K562 (cell line): ENCODE measurements around the gene GANAB. TPM values are rescaled to one million over a fixed set of nuclear protein-coding genes. Genes with fewer than 3 reads are reported as not detected.

ENCODE experiments used
- CHD4 ChIP-seq: fragments of 200-600 bp; sonication (generic); IDR thresholded peaks from 3 replicates; pipeline ENCODE4 v1.6.1; 2012; ENCODE audit warnings: low read depth, mild to moderate bottlenecking, mixed read lengths, low read length, inconsistent platforms; ENCODE audit not compliant: insufficient read depth, insufficient replicate concordance, poor library complexity, severe bottlenecking
- DACH1 ChIP-seq: fragments of 450-650 bp; IDR thresholded peaks from 2 replicates; pipeline ENCODE4 v1.6.1; 2018; ENCODE audit not compliant: partially characterized antibody
- EP300 ChIP-seq: IDR thresholded peaks from 2 replicates; pipeline ENCODE4 v1.6.1; 2012; ENCODE audit warnings: low read length, improper control_type of control experiment
- EZH2 ChIP-seq: IDR thresholded peaks from 2 replicates; pipeline ENCODE4 v1.6.1; 2012; ENCODE audit warnings: low read depth, mild to moderate bottlenecking, inconsistent platforms, low read length, borderline replicate concordance
- GABPB1 ChIP-seq: sonication (generic); formaldehyde crosslinking; IDR thresholded peaks from 2 replicates; pipeline ENCODE4 v1.8.0; 2022; ENCODE audit warnings: mild to moderate bottlenecking, missing genetic modification reagents
- HMG20A ChIP-seq: fragments of 450-650 bp; formaldehyde crosslinking; conservative IDR thresholded peaks from 2 replicates; pipeline ENCODE4 v1.4.0; 2020; ENCODE audit warnings: mild to moderate bottlenecking, mixed read lengths
- KAT7 ChIP-seq: sonication (generic); formaldehyde crosslinking; IDR thresholded peaks from 2 replicates; pipeline ENCODE4 v1.8.0; 2022; ENCODE audit warnings: missing genetic modification reagents, mild to moderate bottlenecking, borderline replicate concordance
- RBM25 ChIP-seq: fragments of 200-400 bp; formaldehyde crosslinking; IDR thresholded peaks from 2 replicates; pipeline ENCODE4 v1.6.1; 2018; ENCODE audit warnings: low read length, low read depth, moderate library complexity; ENCODE audit not compliant: severe bottlenecking
- SAFB ChIP-seq: fragments of 200-400 bp; formaldehyde crosslinking; IDR thresholded peaks from 2 replicates; pipeline ENCODE4 v1.6.1; 2017; ENCODE audit warnings: low read depth, low read length, borderline replicate concordance
- SMAD4 ChIP-seq: fragments of 250-450 bp; sonication (Bioruptor Pico); conservative IDR thresholded peaks from 2 replicates; pipeline ENCODE4 v1.8.0; 2021; ENCODE audit warnings: inconsistent platforms, mild to moderate bottlenecking, moderate library complexity
- TEAD4 ChIP-seq, 2 experiments: sonication (generic) in 1 of 2; formaldehyde crosslinking in 1 of 2; IDR thresholded peaks; 2 replicates each; pipeline versions ENCODE4 v1.6.1 to v1.8.0; 2012 to 2022; ENCODE audit warnings: borderline replicate concordance in 1 of 2, inconsistent platforms in 1 of 2, low read length in 1 of 2, mild to moderate bottlenecking in 1 of 2, missing genetic modification reagents in 1 of 2
- ZNF224 ChIP-seq: sonication (generic); formaldehyde crosslinking; IDR thresholded peaks from 2 replicates; pipeline ENCODE4 v1.8.0; 2022; ENCODE audit warnings: mild to moderate bottlenecking, missing genetic modification reagents
- ZNF408 ChIP-seq: fragments of 250-450 bp; sonication (Bioruptor Pico); IDR thresholded peaks from 2 replicates; pipeline ENCODE4 v1.4.0; 2020; ENCODE audit warnings: low read depth, mild to moderate bottlenecking, moderate library complexity
- polyA plus RNA-seq, 8 experiments: library from polyadenylated mRNA; depleted of rRNA in 4 of 8; stranded (reverse) in 5 of 8; unstranded in 3 of 8; fragments of >200 nt; fragmentation: Nextera tagmentation in 2 of 8; fragmentation: Illumina TruSeq in 1 of 8; extraction: Ambion mirVana in 2 of 8; extraction: Trizol in 1 of 8; gene quantifications; 2 replicates each; pipeline versions ENCODE4 v1.2.1 to v1.2.3, GENCODE V29; 2011 to 2014; ENCODE audit warnings: inconsistent platforms in 1 of 8, missing spikeins in 1 of 8
- total RNA-seq, 7 experiments: library from RNA; depleted of rRNA in 6 of 7; stranded (reverse); fragments of >200 nt in 6 of 7; fragmentation: Illumina TruSeq in 2 of 7; extraction: Trizol in 2 of 7; gene quantifications; 2 replicates each; pipeline versions ENCODE4 v1.2.1 to v1.2.3, GENCODE V29; 2011 to 2021; ENCODE audit warnings: low replicate concordance in 1 of 7
- TF ChIP-seq, protein P1 (sequence below): fragments of 250-450 bp; sonication (Bioruptor Pico); IDR thresholded peaks from 2 replicates; pipeline ENCODE4 v1.8.0; 2021; ENCODE audit warnings: moderate library complexity, mild to moderate bottlenecking, inconsistent platforms
- TF ChIP-seq, protein P2 (sequence below), 2 experiments: fragments of 200-800 bp in 1 of 2; sonication (Bioruptor generic) in 1 of 2; sonication (generic) in 1 of 2; formaldehyde crosslinking in 1 of 2; IDR thresholded peaks in 1 of 2; conservative IDR thresholded peaks in 1 of 2; 2 replicates each; pipeline versions ENCODE4 v1.5.0 to v1.6.1; 2016 to 2020; ENCODE audit warnings: missing compliant biosample characterization in 1 of 2, missing genetic modification characterization in 1 of 2, missing genetic modification reagents in 1 of 2
- TF ChIP-seq, protein P3 (sequence below): sonication (generic); formaldehyde crosslinking; IDR thresholded peaks from 2 replicates; pipeline ENCODE4 v1.8.1; 2022; ENCODE audit warnings: missing genetic modification reagents
- TF ChIP-seq, protein P4 (sequence below): fragments of 250-450 bp; sonication (Bioruptor Pico); IDR thresholded peaks from 2 replicates; pipeline ENCODE4 v1.5.0; 2020; ENCODE audit warnings: mild to moderate bottlenecking, borderline replicate concordance
- TF ChIP-seq, protein P5 (sequence below): sonication (generic); formaldehyde crosslinking; IDR thresholded peaks from 2 replicates; pipeline ENCODE4 v1.9.0; 2022; ENCODE audit warnings: mild to moderate bottlenecking, missing genetic modification reagents

The GANAB gene
- total and polyA plus RNA-seq, 9 of the 15 experiments (the other 6 are each of a cell fraction or from before 2014, with no cell fraction given), result 6.5 to 284 (median 161) TPM

DNA sequence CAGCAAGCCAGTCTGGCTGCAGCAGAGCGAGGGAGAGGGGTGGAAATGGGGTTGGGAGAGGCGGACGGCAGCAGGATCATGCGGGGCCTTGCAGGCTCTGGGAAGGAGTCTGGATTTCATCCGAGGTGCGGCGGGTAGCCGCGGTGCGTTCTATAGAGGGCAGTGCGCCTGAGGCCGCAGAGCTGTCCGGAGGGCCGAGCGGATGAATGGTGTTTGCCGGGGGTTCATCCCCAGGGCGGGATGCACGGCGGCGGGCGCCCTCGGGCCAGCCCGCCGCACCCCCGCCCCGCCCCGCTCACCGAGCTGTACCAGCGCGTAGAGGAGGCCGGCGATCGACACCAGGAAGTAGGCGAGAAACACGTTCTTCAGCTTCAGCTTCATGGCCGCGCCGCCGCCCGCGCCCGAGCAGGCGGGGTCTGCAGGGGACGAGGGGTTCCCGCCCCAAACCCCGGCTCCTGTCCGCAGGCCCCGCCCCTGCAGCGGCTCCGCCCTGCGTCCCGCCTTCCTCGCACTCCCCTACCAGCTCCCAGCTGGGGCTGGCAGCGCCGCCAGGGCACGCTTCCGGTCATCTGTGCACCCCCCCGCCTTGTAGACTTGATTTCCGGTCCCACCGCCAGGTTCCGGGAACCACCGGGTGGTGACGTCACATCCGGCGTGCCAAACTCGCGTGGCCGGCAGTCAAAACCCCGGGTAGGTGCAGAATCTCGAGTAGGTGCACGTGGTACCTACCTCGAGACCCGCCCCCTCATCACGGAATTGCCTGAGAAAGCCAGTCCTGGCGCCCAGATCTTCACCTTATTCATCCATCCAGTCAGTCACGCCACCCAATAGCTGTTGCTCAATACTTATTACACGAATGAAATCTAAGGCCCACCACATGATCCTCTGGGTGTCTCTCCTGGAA, 24.6 kb downstream of the GANAB start, which contains the start of gene B3GAT3 (continued):
- TF ChIP-seq, protein P1, sequence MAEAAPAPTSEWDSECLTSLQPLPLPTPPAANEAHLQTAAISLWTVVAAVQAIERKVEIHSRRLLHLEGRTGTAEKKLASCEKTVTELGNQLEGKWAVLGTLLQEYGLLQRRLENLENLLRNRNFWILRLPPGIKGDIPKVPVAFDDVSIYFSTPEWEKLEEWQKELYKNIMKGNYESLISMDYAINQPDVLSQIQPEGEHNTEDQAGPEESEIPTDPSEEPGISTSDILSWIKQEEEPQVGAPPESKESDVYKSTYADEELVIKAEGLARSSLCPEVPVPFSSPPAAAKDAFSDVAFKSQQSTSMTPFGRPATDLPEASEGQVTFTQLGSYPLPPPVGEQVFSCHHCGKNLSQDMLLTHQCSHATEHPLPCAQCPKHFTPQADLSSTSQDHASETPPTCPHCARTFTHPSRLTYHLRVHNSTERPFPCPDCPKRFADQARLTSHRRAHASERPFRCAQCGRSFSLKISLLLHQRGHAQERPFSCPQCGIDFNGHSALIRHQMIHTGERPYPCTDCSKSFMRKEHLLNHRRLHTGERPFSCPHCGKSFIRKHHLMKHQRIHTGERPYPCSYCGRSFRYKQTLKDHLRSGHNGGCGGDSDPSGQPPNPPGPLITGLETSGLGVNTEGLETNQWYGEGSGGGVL, result no peak
- TF ChIP-seq HMG20A (CRISPR knock-in tag) (no peak), ZNF224 (CRISPR knock-in tag) (no peak), DACH1 (peak; percentile 96), SMAD4 (CRISPR knock-in tag) (peak; percentile 61), EP300 (no peak; the same call in 1 of the 2 replicates), TEAD4 (IDR thresholded peaks at IDR 0.05; ENCODE audit: low read length) (peak; percentile 41; the same call in 1 of the 2 replicates), TEAD4 (CRISPR knock-in tag; IDR thresholded peaks at IDR 0.05; ENCODE audit: borderline replicate concordance) (no peak), SAFB (peak; percentile 65; the same call in 1 of the 2 replicates), RBM25 (no peak), KAT7 (no peak), ZNF408 (CRISPR knock-in tag) (no peak), EZH2 (no peak), CHD4 (no peak), GABPB1 (CRISPR knock-in tag) (peak; percentile 98)
- TF ChIP-seq, protein P2, sequence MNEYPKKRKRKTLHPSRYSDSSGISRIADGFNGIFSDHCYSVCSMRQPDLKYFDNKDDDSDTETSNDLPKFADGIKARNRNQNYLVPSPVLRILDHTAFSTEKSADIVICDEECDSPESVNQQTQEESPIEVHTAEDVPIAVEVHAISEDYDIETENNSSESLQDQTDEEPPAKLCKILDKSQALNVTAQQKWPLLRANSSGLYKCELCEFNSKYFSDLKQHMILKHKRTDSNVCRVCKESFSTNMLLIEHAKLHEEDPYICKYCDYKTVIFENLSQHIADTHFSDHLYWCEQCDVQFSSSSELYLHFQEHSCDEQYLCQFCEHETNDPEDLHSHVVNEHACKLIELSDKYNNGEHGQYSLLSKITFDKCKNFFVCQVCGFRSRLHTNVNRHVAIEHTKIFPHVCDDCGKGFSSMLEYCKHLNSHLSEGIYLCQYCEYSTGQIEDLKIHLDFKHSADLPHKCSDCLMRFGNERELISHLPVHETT (CRISPR knock-in tag; conservative IDR thresholded peaks at IDR 0.05 in 1 of 2, IDR thresholded peaks at IDR 0.05 in 1 of 2), result peak in 1 of 2 experiments; percentile 89; a peak in 2 of 4 replicates
- TF ChIP-seq, protein P3, sequence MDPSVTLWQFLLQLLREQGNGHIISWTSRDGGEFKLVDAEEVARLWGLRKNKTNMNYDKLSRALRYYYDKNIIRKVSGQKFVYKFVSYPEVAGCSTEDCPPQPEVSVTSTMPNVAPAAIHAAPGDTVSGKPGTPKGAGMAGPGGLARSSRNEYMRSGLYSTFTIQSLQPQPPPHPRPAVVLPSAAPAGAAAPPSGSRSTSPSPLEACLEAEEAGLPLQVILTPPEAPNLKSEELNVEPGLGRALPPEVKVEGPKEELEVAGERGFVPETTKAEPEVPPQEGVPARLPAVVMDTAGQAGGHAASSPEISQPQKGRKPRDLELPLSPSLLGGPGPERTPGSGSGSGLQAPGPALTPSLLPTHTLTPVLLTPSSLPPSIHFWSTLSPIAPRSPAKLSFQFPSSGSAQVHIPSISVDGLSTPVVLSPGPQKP (CRISPR knock-in tag), result no peak
- TF ChIP-seq, protein P4, sequence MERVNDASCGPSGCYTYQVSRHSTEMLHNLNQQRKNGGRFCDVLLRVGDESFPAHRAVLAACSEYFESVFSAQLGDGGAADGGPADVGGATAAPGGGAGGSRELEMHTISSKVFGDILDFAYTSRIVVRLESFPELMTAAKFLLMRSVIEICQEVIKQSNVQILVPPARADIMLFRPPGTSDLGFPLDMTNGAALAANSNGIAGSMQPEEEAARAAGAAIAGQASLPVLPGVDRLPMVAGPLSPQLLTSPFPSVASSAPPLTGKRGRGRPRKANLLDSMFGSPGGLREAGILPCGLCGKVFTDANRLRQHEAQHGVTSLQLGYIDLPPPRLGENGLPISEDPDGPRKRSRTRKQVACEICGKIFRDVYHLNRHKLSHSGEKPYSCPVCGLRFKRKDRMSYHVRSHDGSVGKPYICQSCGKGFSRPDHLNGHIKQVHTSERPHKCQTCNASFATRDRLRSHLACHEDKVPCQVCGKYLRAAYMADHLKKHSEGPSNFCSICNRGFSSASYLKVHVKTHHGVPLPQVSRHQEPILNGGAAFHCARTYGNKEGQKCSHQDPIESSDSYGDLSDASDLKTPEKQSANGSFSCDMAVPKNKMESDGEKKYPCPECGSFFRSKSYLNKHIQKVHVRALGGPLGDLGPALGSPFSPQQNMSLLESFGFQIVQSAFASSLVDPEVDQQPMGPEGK (CRISPR knock-in tag), result no peak
- TF ChIP-seq, protein P5, sequence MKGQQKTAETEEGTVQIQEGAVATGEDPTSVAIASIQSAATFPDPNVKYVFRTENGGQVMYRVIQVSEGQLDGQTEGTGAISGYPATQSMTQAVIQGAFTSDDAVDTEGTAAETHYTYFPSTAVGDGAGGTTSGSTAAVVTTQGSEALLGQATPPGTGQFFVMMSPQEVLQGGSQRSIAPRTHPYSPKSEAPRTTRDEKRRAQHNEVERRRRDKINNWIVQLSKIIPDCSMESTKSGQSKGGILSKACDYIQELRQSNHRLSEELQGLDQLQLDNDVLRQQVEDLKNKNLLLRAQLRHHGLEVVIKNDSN (CRISPR knock-in tag), result peak; percentile 90
